Inflammatory macrophage (primary cell): ENCODE data around the gene RBPJ.
"Not testable (repeated sequence)": the region's sequence is repeated elsewhere in the genome, so short reads cannot be mapped to it uniquely, and the experiment has no call there.

Source experiments
- DNase-seq, 2 donors: peaks; one replicate each; pipeline ENCODE4 v3.0.0-alpha.2; 2020 to 2022

RBPJ gene

DNA sequence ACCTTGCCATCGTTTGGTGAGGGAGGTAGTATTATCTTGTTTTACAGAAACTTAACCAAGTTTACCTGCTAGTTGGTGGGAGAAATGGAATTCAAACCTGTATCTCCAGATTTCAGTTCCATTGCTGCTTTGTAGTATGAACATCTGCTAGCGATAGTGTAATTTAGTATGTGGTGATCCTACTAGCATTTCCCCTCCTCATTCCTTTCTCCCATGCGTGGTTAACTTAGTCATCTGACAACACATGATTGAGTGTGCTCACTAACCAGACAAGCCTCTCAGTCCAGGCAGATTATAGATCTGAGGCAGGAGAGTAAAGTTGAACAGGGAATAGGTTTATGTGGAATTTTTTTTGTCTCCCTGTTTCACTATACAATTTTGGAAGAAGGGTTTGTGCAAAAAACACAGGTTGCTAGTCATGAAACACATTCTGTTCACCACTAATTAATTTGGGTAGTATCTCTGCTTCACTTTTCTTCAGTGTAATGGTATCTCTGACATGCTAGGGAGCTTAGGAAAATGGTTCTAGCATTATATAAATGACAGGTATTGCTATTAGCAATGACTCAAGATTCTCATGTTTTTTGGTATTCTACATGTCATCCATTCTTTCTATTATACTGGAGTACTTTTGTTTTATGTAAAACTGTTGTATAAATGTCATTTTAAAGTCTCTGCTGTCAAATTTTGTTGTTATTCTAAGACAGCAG lies 21.7 kb downstream of the RBPJ start:
- DNase-seq: peak; percentile 41 to 54

DNA sequence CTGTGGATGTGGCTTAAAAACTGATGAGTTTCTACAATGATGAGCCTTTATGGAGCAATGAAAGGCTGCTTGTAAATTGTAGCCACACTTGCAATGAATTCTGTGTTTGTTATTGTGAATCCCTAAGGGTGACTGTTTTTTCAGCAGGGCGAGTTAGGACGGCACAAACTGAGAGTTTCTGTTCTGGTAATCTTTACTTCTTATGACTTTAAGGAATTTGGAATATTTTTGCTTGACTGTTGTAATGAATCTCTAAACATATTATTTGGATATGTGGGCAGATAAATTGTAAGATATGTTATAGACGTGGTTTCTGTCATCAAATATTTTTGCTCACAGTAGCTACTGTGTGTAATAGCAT lies 22.2 kb downstream of the RBPJ start:
- DNase-seq: no peak

DNA sequence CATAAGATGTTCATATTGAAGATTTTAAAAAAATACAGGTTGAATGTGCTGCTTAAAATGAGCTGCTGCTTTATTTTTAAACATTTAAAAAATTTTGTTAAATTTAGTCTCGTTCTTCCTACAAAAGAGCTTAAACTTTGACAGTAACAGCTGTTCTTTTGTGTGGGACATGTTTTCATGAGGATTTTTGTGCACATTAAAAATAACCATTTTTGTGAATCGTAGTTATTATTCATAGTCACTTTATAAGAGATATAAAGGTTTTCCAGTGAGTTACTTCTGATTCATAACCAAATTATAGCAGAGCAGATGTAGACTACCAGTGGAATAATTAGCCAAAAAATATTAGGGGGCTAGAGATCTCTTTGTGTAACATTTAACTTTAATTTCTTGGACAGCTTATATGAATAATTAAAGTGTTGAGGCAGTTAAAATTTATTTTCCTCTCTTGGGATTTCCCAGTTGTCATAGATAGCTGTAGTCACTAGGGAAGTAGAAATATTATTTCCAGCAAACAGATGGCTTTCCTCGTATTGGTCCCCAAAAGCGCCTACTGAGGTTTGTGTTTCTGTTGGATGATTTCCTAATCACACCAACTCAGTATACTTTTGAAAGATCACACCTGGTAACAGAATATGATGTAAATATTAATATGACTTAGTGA lies 24.2 kb downstream of the RBPJ start:
- no peak for DNase-seq

DNA sequence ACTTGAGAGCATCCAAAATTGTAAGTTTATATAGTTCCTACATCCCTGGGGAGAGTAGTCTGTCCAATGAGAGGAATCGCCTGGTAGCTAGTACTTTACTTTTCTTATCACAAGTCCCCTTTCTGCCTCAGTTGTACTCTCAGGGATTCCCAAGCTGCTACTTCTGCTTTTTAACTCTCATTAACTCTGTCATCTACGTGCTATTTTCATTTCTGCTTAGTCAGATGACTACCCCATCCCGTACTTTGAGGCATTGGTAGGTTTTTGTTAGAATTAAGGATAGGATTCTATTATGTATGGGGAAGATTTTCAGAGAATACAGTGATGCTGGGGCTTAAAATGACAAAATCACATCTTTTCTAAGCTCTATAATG lies 24.7 kb downstream of the RBPJ start:
- no peak for DNase-seq

DNA sequence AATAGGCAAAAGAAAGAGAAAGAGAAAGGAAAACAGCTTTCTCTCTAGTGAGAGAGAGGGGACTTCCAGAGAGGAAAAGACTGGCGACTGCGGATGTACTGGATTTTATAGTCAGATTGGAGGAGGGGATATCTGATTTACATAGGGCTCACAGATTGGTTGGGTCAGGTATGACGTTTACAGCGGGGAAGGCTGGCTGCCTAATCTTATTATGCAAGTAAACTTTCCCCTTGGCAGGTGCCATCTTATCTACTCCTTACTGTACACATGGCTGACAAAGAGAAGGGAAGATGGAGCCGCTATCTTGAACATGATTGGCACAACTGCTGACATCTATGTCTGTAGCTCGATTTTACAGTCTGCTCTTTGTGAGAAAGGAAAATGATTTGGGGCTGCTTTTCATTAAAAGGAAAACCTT lies 25.4 kb downstream of the RBPJ start:
- DNase-seq: no peak

DNA sequence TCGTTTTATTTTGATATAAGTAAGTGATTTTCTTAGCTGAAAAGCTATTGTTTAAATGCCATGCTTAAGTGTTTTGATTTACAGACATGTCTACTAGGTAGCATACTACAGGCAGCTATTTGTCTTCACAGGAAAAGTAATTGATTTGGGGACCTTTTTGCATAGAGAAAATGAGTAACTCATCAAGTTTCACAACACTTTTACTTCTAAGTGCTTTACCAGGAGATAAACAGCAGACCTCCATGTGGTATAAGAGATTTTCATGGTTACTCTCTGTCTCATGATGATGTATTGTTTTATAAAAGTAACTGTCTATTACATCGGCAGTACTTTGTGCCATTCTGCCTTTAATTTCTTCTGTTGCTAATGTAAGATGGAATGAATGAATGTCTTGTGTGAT lies 28.7 kb downstream of the RBPJ start:
- no peak for DNase-seq

DNA sequence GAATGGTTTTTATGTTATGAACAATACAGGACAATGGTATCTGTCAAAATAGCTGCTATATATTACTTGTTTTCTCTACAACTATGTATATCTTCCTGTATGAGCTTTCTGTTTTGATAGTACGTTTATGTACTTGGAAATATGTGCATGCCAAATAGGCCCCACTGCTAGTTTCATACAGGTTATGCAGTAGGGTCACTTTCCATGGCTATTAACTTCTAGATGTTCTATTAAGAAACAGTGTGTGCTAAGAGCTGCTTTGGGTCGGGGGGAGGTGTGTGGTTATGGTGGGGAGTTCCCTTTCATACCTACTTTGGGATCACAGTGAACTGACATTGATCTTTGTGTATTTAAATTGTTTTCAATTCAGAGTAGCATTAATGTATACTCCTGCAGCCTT lies 30.9 kb downstream of the RBPJ start:
- DNase-seq: no peak

DNA sequence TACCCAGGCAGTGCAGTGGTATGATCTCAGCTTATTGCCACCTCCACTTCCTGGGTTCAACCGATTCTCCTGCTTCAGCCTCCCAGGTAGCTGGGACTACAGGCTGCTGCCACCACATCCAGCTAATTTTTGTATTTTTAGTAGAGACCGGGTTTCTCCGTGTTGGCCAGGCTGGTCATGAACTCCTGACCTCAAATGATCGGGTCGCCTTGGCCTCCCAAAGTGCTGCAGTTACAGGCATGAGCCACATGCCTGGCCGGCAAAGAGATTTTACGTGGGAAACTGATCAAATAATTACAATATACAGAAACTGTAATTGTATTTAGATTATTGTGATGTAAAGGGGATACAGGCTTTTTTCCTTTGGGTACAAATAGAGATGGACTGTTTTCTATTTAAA lies 33.7 kb downstream of the RBPJ start:
- DNase-seq: no peak

DNA sequence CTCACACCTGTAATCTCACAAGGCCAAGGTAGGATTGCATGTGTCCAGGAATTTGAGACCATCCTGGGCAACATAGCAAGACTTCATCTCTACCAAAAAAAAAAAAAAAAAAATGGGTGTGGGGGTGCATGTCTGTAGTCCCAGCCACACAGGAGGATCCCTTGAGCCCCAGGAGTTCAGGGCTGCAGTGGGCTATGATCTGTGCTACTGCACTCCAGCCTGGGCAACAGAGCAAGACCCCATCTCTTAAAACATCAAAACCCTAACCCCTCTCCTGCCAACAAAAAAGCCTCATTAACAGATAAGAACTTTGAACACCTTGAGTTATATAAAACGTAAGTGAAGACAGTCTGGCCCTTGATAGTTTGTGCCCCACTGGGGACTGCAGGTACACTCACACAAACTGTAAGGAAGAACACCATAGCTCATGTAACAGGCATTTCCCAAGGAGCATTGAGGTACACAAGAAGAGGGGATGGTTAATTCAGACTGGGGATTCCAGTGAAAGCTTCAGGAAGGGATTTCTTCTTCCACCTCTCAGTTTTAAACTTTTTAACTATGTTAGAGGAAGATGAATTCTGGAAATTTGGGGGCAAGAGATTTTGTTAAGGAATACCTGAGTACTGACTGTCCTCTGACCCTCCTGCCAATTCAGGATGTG lies 34.7 kb downstream of the RBPJ start:
- no peak for DNase-seq

DNA sequence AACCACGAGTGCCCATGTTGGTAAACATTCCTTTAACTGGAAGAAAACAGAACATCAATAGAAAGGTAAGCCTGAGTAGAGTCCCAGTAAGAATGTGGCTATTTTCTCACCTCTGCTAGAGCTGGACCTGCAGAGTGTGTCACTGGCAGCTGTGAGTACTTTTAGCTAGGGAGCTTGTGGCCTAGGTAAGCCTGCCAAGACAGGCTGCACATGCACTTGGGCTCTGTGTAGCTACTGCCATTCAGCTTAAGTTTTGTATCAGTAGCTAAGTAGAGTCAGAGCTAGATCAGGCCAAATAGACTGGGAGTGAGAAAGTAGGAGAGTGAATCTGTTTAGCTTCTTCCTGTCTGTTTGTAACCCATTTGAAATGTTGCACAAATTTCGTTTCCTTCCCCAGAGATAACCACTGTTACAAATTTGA lies 35.3 kb downstream of the RBPJ start:
- DNase-seq: peak; percentile 20 to 53

DNA sequence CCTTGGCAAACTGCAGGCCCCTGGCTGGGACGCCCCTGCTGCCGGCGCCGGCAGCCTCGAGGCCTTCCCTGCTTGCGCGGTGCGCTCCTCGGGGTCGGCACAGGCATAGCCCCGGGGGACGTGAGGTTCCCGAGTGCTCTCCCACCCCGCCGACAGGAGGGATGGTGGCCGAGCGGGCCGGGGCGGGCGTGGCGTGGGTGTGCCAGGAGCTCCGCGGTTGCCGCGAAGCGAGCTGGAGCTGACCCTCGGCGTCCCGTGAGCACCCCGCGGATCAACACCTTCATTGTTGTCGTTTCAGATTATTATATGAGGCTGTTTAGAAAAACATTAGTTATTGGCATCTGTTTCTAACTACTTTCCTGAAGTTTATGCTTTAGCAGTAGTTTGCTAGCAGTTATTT lies 38.7 kb downstream of the RBPJ start:
- DNase-seq: not testable (repeated sequence)

DNA sequence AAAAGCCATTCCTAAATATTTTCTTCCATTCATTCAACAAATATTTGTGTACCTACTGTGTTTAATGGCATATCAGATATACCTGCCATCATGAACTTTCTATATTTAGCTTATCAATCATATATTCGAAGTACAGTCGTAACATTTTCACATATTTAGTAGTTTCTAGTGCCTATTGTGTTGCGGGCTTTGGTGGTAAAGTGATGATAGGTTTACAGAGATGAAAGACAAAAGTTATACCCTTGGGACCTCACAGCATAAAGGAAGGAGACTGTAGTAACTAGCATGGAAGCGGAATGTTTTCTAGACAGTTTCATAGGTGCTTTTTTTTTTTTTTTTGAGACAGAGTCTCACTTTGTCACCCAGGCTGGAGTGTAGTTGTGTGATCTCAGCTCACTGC lies 39.5 kb downstream of the RBPJ start:
- DNase-seq: no peak

DNA sequence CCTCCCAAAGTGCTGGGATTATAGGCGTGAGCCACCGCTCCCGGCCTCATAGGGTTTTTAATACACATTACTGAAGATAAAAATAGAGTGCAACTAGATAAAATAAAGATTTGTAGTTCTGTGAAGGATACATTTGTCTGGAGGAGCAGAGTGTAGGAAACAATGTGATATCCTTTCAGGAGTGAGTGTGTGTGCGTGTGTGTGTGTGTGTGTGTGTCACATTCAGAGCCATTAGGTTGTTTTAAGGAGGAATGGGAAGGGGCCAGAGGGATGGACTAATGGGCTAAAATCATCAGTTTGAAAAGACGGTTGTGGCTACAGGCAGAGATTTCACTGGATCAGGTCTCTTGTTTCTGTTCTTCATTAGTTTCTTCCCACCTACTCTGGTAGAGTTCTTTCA lies 40.0 kb downstream of the RBPJ start:
- no peak for DNase-seq

DNA sequence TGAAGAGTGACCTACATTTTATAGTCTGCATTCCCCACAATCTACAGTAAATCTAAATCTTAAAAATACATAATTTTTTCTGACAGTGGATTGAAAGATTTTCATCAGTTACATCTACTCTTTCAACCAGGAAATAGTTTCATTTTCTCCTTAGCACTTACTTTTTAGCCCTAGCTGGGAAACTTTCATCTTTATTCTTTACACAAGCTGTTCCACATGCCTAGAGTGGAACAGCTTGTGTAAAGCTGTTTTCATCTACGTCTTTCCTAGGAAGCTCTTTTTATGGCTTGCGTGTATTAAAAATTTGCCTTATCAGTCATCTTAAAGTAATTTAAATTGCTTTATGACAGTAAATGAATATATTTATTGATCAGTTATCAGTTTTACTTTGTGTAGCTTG lies 40.5 kb downstream of the RBPJ start:
- no peak for DNase-seq

DNA sequence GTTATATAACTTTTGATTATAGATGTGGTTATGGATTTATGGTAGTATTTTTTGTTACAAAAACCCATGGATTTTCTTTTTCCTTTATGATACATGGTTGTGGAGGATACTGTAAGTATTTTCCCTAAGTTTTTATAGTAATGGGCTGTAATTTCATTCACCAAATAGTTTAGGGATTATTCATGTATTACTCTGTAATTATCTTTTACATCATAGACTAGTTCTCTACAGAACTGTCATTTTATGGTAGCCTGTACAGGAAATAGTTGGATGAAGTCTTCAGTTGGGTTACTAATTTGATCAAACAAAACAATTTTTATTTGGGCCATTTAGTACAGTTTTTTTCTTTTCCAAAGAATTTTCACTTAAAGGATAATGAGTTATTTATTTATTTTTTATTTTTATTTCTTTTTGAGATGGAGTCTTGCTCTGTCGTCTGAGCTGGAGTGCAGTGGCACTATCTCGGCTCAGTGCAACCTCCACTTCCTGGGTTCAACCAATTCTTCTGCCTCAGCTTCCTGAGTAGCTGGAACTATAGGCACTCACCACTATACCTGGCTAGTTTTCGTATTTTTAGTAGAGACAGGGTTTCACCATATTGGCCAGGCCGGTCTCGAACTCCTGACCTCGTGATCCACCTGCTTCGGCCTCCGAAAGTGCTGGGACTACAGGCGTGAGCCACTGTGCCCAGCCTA lies 42.1 kb downstream of the RBPJ start:
- no peak for DNase-seq

DNA sequence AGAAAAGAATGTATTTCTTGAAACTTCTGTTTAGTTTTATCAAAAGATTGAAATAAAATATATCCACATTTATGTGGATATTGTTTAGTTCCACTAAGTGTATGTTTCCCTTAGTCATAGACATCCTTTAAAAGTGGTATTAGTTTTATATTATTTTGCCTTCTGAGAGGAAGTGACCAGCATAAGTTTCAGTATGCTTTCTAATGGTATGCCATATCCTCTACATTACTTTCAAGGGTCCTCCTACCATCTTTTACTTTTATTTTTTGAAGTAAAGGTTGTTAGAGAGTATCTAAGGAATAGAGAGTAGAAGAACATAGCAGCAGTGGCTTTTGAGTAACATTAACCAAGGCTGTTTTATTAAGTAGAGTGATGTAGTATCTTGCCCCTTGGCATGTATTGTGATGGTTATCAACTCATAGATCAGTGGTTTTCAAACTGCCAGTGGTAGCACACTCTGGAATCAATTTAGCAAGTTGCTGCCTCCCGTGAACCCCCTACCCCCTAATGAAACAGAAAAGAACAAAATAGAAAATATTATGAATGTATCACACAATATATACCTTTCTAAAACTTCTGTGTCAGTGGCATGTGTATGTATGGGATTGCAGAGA lies 44.8 kb downstream of the RBPJ start:
- DNase-seq: no peak

DNA sequence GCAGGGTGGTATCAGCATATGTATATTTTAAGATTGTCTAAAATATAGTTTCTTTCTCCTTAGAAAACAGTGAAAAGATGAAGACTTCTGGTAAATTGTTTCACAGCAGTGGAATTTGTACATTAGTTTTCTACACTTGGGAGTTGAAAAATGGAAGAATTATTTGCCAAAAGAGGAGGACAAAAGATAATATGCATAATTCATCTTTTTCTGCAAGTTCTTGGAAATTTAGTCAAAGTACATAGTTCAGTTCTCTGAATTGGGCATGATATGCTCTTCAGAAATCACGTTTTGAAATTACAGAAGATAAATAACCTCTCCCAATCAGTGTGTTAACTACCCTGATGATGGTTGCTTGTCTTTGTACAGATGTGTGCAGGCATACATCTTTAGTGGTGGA lies 47.0 kb downstream of the RBPJ start:
- DNase-seq: no peak

DNA sequence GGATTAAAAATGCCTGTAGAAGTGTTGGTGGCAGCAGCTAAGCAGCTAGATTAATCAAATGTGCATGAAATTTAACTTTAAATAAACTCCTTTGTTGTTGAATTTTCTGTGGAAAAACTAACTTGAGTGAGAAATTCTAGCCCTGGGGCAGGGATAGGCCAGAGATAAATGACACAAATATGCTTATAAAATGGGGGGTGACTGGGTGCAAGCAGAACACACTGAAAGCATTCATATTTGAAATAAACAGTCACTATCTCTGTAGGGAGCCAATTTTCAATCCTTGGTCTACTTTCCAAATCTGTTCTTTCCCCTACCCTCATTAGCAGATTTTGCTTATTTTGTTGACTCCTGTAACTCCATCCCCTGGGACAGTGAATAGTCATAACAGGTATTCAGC lies 47.9 kb downstream of the RBPJ start:
- no peak for DNase-seq

DNA sequence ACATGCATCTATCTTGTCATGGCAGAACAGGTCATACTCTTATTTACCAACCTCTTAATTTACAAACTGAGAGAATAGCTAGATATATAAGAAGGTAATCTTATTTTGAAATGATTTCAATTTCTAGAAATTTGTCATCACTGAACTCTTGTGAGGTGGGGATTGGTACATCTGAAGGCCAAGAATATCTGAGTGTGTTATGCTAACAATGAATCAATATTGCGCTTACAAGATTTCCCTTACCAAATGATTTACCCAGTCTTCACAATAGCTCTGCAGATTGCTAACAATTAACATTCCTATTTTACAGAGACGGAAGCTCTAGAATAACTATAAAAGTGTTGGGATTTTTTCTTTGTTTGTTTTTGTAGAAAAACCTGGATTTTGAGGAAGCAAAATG lies 48.3 kb downstream of the RBPJ start:
- no peak for DNase-seq

DNA sequence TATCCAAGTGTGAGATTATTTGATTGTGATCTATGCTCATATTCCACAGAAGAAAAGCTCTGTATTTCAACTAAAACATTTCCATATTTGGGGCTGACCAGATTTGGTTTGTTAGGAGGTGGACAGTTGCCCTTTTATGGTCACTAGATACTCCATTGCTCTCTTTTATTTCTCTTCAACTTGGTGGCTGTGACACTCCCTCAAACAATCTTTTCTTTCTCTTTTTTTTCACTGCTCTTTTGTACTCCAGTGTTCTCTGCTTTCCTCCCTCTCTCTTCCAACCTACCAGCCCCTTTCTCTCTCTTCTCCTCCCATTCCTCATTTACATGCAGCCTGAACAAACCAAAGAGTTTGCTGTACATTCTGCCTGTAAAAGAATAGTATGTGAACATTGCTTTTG lies 48.8 kb downstream of the RBPJ start:
- no peak for DNase-seq

DNA sequence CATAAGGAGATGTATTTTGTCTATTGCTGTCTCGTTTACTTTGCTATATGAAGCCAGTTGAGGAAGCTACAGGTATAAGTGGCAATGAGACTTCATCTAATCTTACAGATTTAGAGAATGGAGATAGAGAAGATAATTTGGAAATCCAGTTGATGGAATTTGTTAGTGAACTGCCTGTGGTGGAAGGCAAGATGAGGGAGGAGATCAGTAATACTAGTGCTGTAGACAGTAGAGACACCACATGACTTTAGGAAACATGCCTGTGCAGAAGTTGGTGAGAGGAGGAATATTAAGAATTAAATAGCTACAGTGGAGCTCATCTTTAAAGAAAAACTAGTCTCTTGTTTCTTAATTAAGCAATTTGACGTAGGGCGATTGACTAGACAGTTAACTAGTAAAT lies 51.3 kb downstream of the RBPJ start:
- DNase-seq: no peak

DNA sequence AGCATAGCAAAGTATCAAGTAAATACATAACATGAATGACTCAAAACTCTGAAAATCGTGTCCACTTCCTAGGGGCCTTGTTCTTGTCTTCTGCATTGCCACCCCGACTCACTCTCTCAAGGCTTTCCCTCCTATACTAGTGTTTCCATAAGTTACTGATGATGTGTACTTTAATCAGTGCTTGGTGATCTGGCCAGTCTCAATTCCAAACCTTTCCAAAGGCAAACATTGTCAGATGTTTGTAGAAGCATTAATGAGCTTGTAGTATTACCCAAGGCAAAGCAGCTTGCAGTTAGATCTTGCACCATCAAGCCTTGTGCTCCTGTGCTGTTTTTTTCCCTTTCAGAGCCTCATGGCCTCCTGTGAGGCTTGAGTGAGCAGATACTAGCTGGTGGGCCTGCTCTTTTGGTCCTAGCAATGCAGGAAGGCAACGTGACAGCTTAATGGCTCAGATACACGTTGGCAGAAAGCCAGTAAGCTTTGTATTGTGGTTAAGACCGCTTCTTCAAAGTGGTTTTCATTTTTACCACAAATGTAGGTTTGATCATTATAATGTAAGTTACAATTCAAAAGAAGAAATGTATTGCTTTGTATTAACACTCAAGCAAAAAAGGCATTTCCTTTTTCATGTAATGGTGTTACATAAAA lies 51.8 kb downstream of the RBPJ start:
- peak; percentile 72 to 73 for DNase-seq

DNA sequence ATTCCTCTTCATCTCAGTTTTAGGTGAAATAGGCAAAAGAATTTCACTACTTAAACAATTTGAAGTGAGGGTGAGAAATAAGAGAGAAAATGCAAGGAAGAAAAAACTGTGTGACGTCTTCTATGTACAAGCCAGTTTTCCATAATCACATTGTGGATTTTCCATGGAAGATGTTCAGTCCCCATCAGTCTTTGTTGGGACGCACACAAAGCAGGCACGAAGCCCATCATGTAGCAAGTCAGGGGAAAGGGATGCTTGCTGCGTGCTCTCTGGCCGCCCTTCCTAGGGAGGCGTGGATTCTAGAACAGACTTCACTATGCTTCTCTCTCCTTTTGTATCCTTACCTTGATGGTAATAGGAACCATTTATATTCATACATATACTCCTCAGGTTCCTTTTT lies 54.7 kb downstream of the RBPJ start:
- DNase-seq: no peak
